Mammary epithelial cell (primary cell): ENCODE results near the gene HOXA5.

Experiments
- CTCF ChIP-seq, 2 donors: IDR thresholded peaks in 1 of 2; conservative IDR thresholded peaks in 1 of 2; 2 replicates each; pipeline ENCODE4 v1.5.1; 2011 to 2012; ENCODE audit warnings: inconsistent platforms in 2 of 2, low read length in 2 of 2, mild to moderate bottlenecking in 2 of 2, control low read depth in 1 of 2, low read depth in 1 of 2; ENCODE audit not compliant: insufficient read depth in 1 of 2; ENCODE audit errors: extremely low read depth in 1 of 2
- EZH2 ChIP-seq: IDR thresholded peaks from 2 replicates; pipeline ENCODE4 v1.6.1; 2012; ENCODE audit warnings: low read length, inconsistent platforms, borderline replicate concordance

GRCh38 chr7:27123477-27124053 is 19.9 kb downstream of the HOXA5 start:
- TF ChIP-seq CTCF (conservative IDR thresholded peaks at IDR 0.05 in 1 of 2, IDR thresholded peaks at IDR 0.05 in 1 of 2; ENCODE audit: extremely low read depth in 1 of 2, insufficient read depth in 1 of 2, low read depth in 1 of 2, low read length in 2 of 2): no peak
- no peak for TF ChIP-seq EZH2
